K562 (cell line): ENCODE measurements around the gene DXO.

Experiments
- EP300 ChIP-seq: IDR thresholded peaks from 2 replicates; pipeline ENCODE4 v1.6.1; 2012; ENCODE audit warnings: low read length, improper control_type of control experiment
- JUND ChIP-seq, 2 experiments: IDR thresholded peaks; 2 replicates in 1 of 2; 3 replicates in 1 of 2; pipeline ENCODE4 v1.6.1; 2011; ENCODE audit warnings: borderline replicate concordance in 2 of 2, low read depth in 2 of 2, low read length in 2 of 2, improper control_type of control experiment in 1 of 2, missing biosample characterization in 1 of 2, missing genetic modification characterization in 1 of 2, missing genetic modification reagents in 1 of 2
- KDM1A ChIP-seq, 2 experiments: fragments of 450-650 bp; IDR thresholded peaks; 2 replicates each; pipeline ENCODE4 v1.6.1; 2016; ENCODE audit warnings: mild to moderate bottlenecking in 2 of 2
- NFATC3 ChIP-seq: fragments of 450-650 bp; IDR thresholded peaks from 2 replicates; pipeline ENCODE4 v1.6.1; 2017; ENCODE audit warnings: mild to moderate bottlenecking
- POLR2AphosphoS5 ChIP-seq: IDR thresholded peaks from 2 replicates; pipeline ENCODE4 v1.6.1; 2011; ENCODE audit warnings: mild to moderate bottlenecking, low read depth, low read length, moderate library complexity; ENCODE audit not compliant: control insufficient read depth, insufficient read depth
- SLC30A9 ChIP-seq: fragments of 250-450 bp; sonication (Bioruptor Pico); IDR thresholded peaks from 2 replicates; pipeline ENCODE4 v1.8.0; 2022; ENCODE audit warnings: mild to moderate bottlenecking, moderate library complexity
- SRSF1 ChIP-seq: fragments of 200-400 bp; formaldehyde crosslinking; IDR thresholded peaks from 2 replicates; pipeline ENCODE4 v1.6.1; 2017; ENCODE audit warnings: mild to moderate bottlenecking, low read depth, low read length, moderate library complexity
- TRIM28 ChIP-seq: fragments of 450-650 bp; IDR thresholded peaks from 2 replicates; pipeline ENCODE4 v1.6.1; 2017
- TF ChIP-seq, protein P1 (sequence below), 3 experiments: IDR thresholded peaks in 2 of 3; conservative IDR thresholded peaks in 1 of 3; 2 replicates each; pipeline ENCODE4 v1.5.1; 2011 to 2012; ENCODE audit warnings: low read length in 3 of 3, mild to moderate bottlenecking in 3 of 3, control low read depth in 2 of 3, improper control_type of control experiment in 1 of 3, inconsistent platforms in 1 of 3, low read depth in 1 of 3, mixed read lengths in 1 of 3, moderate library complexity in 1 of 3; ENCODE audit not compliant: insufficient read depth in 2 of 3
- TF ChIP-seq, protein P2 (sequence below), 2 experiments: fragments of 450-650 bp; formaldehyde crosslinking in 1 of 2; IDR thresholded peaks; 2 replicates each; pipeline versions ENCODE4 v1.4.0 to v1.6.1; 2014 to 2020; ENCODE audit warnings: mild to moderate bottlenecking in 2 of 2, borderline replicate concordance in 1 of 2, low read depth in 1 of 2
- TF ChIP-seq, protein P3 (sequence below): sonication (generic); formaldehyde crosslinking; IDR thresholded peaks from 2 replicates; pipeline ENCODE4 v1.8.1; 2023; ENCODE audit warnings: mild to moderate bottlenecking, missing genetic modification reagents
- TF ChIP-seq, protein P4 (sequence below): fragments of 250-450 bp; sonication (Bioruptor Pico); IDR thresholded peaks from 2 replicates; pipeline ENCODE4 v1.8.0; 2021; ENCODE audit warnings: borderline replicate concordance, mild to moderate bottlenecking, moderate library complexity; ENCODE audit not compliant: poor library complexity, severe bottlenecking
- TF ChIP-seq, protein P5 (sequence below): IDR thresholded peaks from 2 replicates; pipeline ENCODE4 v1.6.1; 2011; ENCODE audit warnings: borderline replicate concordance, low read depth, mild to moderate bottlenecking, moderate library complexity, low read length; ENCODE audit not compliant: insufficient read depth, poor library complexity, severe bottlenecking

DNA sequence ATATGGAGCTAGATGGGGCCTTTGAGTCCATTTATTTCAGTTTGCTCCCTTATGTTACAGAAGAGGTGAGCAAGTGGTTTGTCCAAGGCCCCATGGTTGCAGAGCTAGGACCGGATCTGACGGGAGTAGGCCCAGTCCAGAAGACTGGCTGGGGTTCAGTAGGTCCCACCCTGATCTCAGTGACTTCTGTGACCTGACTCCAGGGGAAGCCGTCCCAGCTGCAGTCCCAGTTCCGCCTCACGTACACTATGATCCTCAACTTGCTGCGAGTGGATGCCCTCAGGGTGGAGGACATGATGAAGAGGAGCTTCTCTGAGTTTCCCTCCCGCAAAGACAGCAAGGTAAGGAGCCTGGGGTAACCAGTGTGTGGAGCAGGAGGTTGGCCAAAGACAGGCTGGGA is 5.4 kb downstream of the DXO start:
- TF ChIP-seq, protein P1, sequence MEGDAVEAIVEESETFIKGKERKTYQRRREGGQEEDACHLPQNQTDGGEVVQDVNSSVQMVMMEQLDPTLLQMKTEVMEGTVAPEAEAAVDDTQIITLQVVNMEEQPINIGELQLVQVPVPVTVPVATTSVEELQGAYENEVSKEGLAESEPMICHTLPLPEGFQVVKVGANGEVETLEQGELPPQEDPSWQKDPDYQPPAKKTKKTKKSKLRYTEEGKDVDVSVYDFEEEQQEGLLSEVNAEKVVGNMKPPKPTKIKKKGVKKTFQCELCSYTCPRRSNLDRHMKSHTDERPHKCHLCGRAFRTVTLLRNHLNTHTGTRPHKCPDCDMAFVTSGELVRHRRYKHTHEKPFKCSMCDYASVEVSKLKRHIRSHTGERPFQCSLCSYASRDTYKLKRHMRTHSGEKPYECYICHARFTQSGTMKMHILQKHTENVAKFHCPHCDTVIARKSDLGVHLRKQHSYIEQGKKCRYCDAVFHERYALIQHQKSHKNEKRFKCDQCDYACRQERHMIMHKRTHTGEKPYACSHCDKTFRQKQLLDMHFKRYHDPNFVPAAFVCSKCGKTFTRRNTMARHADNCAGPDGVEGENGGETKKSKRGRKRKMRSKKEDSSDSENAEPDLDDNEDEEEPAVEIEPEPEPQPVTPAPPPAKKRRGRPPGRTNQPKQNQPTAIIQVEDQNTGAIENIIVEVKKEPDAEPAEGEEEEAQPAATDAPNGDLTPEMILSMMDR (IDR thresholded peaks at IDR 0.05 in 2 of 3, conservative IDR thresholded peaks at IDR 0.05 in 1 of 3; ENCODE audit: insufficient read depth in 2 of 3, low read depth in 1 of 3, low read length in 3 of 3): no peak
- TF ChIP-seq, protein P2, sequence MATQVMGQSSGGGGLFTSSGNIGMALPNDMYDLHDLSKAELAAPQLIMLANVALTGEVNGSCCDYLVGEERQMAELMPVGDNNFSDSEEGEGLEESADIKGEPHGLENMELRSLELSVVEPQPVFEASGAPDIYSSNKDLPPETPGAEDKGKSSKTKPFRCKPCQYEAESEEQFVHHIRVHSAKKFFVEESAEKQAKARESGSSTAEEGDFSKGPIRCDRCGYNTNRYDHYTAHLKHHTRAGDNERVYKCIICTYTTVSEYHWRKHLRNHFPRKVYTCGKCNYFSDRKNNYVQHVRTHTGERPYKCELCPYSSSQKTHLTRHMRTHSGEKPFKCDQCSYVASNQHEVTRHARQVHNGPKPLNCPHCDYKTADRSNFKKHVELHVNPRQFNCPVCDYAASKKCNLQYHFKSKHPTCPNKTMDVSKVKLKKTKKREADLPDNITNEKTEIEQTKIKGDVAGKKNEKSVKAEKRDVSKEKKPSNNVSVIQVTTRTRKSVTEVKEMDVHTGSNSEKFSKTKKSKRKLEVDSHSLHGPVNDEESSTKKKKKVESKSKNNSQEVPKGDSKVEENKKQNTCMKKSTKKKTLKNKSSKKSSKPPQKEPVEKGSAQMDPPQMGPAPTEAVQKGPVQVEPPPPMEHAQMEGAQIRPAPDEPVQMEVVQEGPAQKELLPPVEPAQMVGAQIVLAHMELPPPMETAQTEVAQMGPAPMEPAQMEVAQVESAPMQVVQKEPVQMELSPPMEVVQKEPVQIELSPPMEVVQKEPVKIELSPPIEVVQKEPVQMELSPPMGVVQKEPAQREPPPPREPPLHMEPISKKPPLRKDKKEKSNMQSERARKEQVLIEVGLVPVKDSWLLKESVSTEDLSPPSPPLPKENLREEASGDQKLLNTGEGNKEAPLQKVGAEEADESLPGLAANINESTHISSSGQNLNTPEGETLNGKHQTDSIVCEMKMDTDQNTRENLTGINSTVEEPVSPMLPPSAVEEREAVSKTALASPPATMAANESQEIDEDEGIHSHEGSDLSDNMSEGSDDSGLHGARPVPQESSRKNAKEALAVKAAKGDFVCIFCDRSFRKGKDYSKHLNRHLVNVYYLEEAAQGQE (IDR thresholded peaks at IDR 0.05; ENCODE audit: borderline replicate concordance): no peak
- TF ChIP-seq, protein P2 (CRISPR knock-in tag; IDR thresholded peaks at IDR 0.05; ENCODE audit: low read depth): no peak
- no peak for TF ChIP-seq JUND (IDR thresholded peaks at IDR 0.05; ENCODE audit: borderline replicate concordance, low read depth, low read length)
- no peak for TF ChIP-seq JUND (tag; IDR thresholded peaks at IDR 0.05; ENCODE audit: borderline replicate concordance, low read depth, low read length)
- TF ChIP-seq, protein P3, sequence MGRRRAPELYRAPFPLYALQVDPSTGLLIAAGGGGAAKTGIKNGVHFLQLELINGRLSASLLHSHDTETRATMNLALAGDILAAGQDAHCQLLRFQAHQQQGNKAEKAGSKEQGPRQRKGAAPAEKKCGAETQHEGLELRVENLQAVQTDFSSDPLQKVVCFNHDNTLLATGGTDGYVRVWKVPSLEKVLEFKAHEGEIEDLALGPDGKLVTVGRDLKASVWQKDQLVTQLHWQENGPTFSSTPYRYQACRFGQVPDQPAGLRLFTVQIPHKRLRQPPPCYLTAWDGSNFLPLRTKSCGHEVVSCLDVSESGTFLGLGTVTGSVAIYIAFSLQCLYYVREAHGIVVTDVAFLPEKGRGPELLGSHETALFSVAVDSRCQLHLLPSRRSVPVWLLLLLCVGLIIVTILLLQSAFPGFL: no peak
- no peak for TF ChIP-seq SRSF1
- TF ChIP-seq KDM1A (IDR thresholded peaks at IDR 0.05): no peak
- TF ChIP-seq, protein P4, sequence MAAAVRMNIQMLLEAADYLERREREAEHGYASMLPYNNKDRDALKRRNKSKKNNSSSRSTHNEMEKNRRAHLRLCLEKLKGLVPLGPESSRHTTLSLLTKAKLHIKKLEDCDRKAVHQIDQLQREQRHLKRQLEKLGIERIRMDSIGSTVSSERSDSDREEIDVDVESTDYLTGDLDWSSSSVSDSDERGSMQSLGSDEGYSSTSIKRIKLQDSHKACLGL: no peak
- TF ChIP-seq TRIM28: no peak
- TF ChIP-seq SLC30A9: no peak
- TF ChIP-seq NFATC3: no peak
- TF ChIP-seq POLR2AphosphoS5: no peak
- TF ChIP-seq EP300: no peak
- TF ChIP-seq, protein P5, sequence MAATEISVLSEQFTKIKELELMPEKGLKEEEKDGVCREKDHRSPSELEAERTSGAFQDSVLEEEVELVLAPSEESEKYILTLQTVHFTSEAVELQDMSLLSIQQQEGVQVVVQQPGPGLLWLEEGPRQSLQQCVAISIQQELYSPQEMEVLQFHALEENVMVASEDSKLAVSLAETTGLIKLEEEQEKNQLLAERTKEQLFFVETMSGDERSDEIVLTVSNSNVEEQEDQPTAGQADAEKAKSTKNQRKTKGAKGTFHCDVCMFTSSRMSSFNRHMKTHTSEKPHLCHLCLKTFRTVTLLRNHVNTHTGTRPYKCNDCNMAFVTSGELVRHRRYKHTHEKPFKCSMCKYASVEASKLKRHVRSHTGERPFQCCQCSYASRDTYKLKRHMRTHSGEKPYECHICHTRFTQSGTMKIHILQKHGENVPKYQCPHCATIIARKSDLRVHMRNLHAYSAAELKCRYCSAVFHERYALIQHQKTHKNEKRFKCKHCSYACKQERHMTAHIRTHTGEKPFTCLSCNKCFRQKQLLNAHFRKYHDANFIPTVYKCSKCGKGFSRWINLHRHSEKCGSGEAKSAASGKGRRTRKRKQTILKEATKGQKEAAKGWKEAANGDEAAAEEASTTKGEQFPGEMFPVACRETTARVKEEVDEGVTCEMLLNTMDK: no peak
